HCT116 (cell line): ENCODE results near the gene TKFC. TPM values are rescaled to one million over a fixed set of nuclear protein-coding genes. Genes with fewer than 3 reads are reported as not detected.

Experiments used
- ATAC-seq: fragments of 200-7000 bp; cut with Tn5 transposase; 2 replicates; pipeline ENCODE4 v1.9.1; 2020; ENCODE audit warnings: mild to moderate bottlenecking, moderate library complexity
- BruUV-seq: library from RNA; stranded (reverse); fragments of 400-500 nt; replicated peaks from 2 replicates; lab custom pipeline; 2021; lab: Mats Ljungman, UMichigan
- CTCF ChIA-PET: fragments of 300-600 bp; sonication (Branson Sonifier 250); formaldehyde crosslinking; loops from one replicate; lab custom pipeline; 2021; ENCODE audit warnings: antibody characterized with exemption; lab: Charles Lee
- POLR2A ChIA-PET: fragments of 300-600, 350-600 bp; sonication (Branson Sonifier 250); formaldehyde crosslinking; loops from one replicate; lab custom pipeline; 2021; ENCODE audit warnings: antibody characterized with exemption; lab: Charles Lee
- RAD21 ChIA-PET, 2 experiments: fragments of 300-600 bp; sonication (Branson Sonifier 250); formaldehyde crosslinking; loops; one replicate each; lab custom pipeline; 2023; ENCODE audit warnings: low total read pairs in 2 of 2; ENCODE audit not compliant: uncharacterized antibody in 2 of 2, unreplicated experiment in 2 of 2, low non-redundant PET in 1 of 2; lab: Charles Lee
- DNase-seq: peaks from one replicate; pipeline ENCODE4 v3.0.0-alpha.2; 2010; ENCODE audit warnings: low read depth, low spot score
- H2AFZ ChIP-seq: fragments of 200-600 bp; shearing (Covaris generic), sonication (generic); 2 replicates; pipeline ENCODE4 v1.6.1; 2017; ENCODE audit warnings: low read depth, mixed run types, mixed read lengths, antibody characterized with exemption, low read length; ENCODE audit not compliant: poor library complexity, severe bottlenecking
- H3K27ac ChIP-seq: 2 replicates; pipeline ENCODE4 v1.5.1; 2012; ENCODE audit warnings: low read depth, low read length
- H3K27me3 ChIP-seq: fragments of 200-600 bp; sonication (generic); 2 replicates; pipeline ENCODE4 v1.6.1; 2016; ENCODE audit warnings: mixed run types, low read length, mixed read lengths; ENCODE audit not compliant: insufficient read depth
- H3K36me3 ChIP-seq, 2 experiments: fragments of 200-500 bp in 1 of 2; fragments of 200-600 bp in 1 of 2; sonication (Bioruptor generic) in 1 of 2; sonication (generic) in 1 of 2; 2 replicates each; pipeline versions ENCODE4 v1.5.1 to v1.6.1; 2014 to 2016; ENCODE audit warnings: low read length in 2 of 2, inconsistent platforms in 1 of 2, mixed read lengths in 1 of 2, mixed run types in 1 of 2; ENCODE audit not compliant: insufficient read depth in 2 of 2, control insufficient read depth in 1 of 2
- H3K4me1 ChIP-seq, 2 experiments: fragments of 200-600 bp in 1 of 2; sonication (generic) in 1 of 2; 2 replicates each; pipeline versions ENCODE4 v1.5.1 to v1.6.1; 2012 to 2017; ENCODE audit warnings: low read length in 2 of 2, inconsistent platforms in 1 of 2, mild to moderate bottlenecking in 1 of 2, mixed read lengths in 1 of 2, mixed run types in 1 of 2, moderate library complexity in 1 of 2; ENCODE audit not compliant: insufficient read depth in 2 of 2, control insufficient read depth in 1 of 2
- H3K4me2 ChIP-seq: fragments of 200-600 bp; sonication (generic); 2 replicates; pipeline ENCODE4 v1.6.1; 2017; ENCODE audit warnings: mixed run types, low read length, mixed read lengths
- H3K4me3 ChIP-seq, 2 experiments: fragments of 200-600 bp in 1 of 2; sonication (generic) in 1 of 2; replicated peaks in 1 of 2; 2 replicates each; pipeline ENCODE4 v1.5.1; 2011 to 2016; ENCODE audit warnings: low read length in 2 of 2, control low read depth in 1 of 2, low read depth in 1 of 2, mild to moderate bottlenecking in 1 of 2, mixed read lengths in 1 of 2, mixed run types in 1 of 2
- H3K79me2 ChIP-seq: fragments of 200-600 bp; sonication (generic); 2 replicates; pipeline ENCODE4 v1.6.1; 2017; ENCODE audit warnings: mild to moderate bottlenecking, mixed run types, low read length, moderate library complexity, mixed read lengths; ENCODE audit not compliant: insufficient read depth
- H3K9ac ChIP-seq: fragments of 200-600 bp; sonication (generic); 2 replicates; pipeline ENCODE4 v1.6.1; 2016; ENCODE audit warnings: low read length, mixed read lengths
- H3K9me2 ChIP-seq: fragments of 200-600 bp; sonication (generic), shearing (Covaris generic); 2 replicates; pipeline ENCODE4 v1.6.1; 2017; ENCODE audit warnings: mixed run types, mild to moderate bottlenecking, moderate library complexity; ENCODE audit not compliant: insufficient read depth
- H3K9me3 ChIP-seq, 2 experiments: fragments of 200-500 bp in 1 of 2; fragments of 200-600 bp in 1 of 2; sonication (Bioruptor generic) in 1 of 2; sonication (generic) in 1 of 2; 2 replicates each; pipeline ENCODE4 v1.6.1; 2014 to 2017; ENCODE audit warnings: low read length in 2 of 2, mixed read lengths in 2 of 2, inconsistent platforms in 1 of 2, low read depth in 1 of 2, mild to moderate bottlenecking in 1 of 2, mixed run types in 1 of 2, moderate library complexity in 1 of 2; ENCODE audit not compliant: control insufficient read depth in 1 of 2, insufficient read depth in 1 of 2
- H4K20me1 ChIP-seq: fragments of 200-600 bp; sonication (generic), shearing (Covaris generic); 2 replicates; pipeline ENCODE4 v1.6.1; 2017; ENCODE audit warnings: mixed run types, mild to moderate bottlenecking, moderate library complexity; ENCODE audit not compliant: insufficient read depth
- CEBPB ChIP-seq: IDR thresholded peaks from 2 replicates; pipeline ENCODE4 v1.6.1; 2012; ENCODE audit warnings: low read depth
- FOSL1 ChIP-seq: IDR thresholded peaks from 2 replicates; pipeline ENCODE4 v1.6.1; 2012; ENCODE audit warnings: low read depth
- POLR2A ChIP-seq: IDR thresholded peaks from 2 replicates; pipeline ENCODE4 v1.7.0; 2011; ENCODE audit warnings: borderline replicate concordance; ENCODE audit not compliant: insufficient read depth, insufficient read length; ENCODE audit errors: extremely low read depth
- RAD21 ChIP-seq: IDR thresholded peaks from 2 replicates; pipeline ENCODE4 v1.6.1; 2012; ENCODE audit warnings: low read depth, mild to moderate bottlenecking
- SIN3A ChIP-seq: IDR thresholded peaks from 2 replicates; pipeline ENCODE4 v1.6.1; 2012; ENCODE audit warnings: low read depth
- SRF ChIP-seq: IDR thresholded peaks from 2 replicates; pipeline ENCODE4 v1.6.1; 2012; ENCODE audit warnings: low read depth
- YY1 ChIP-seq: IDR thresholded peaks from 2 replicates; pipeline ENCODE4 v1.6.1; 2011; ENCODE audit warnings: low read length, low read depth, moderate library complexity, mild to moderate bottlenecking; ENCODE audit not compliant: insufficient replicate concordance; ENCODE audit errors: extremely low read depth
- ZFX ChIP-seq: fragments of 450-650 bp; IDR thresholded peaks from 2 replicates; pipeline ENCODE4 v1.6.1; 2017
- intact Hi-C: fragments of 100-400 bp; cut with micrococcal nuclease; formaldehyde crosslinking; loops from 2 replicates; pipeline ENCODE4 v1.10.0; 2022
- total RNA-seq: library from RNA; stranded (reverse); gene quantifications from one replicate; pipeline ENCODE4 v1.2.1, GENCODE V29; 2021; ENCODE audit not compliant: unreplicated experiment
- TF ChIP-seq, protein P1 (sequence below): IDR thresholded peaks from 2 replicates; pipeline ENCODE4 v1.6.1; 2012
- TF ChIP-seq, protein P2 (sequence below): IDR thresholded peaks from 2 replicates; pipeline ENCODE4 v1.6.1; 2012
- TF ChIP-seq, protein P3 (sequence below): IDR thresholded peaks from 2 replicates; pipeline ENCODE4 v1.6.1; 2012; ENCODE audit warnings: low read depth

TKFC gene
- total RNA-seq, 1 experiment from 2014 or later = 156 TPM

GRCh38 chr11:61309739-61310138 is 23.3 kb upstream of the TKFC start:
- CTCF ChIA-PET = no interaction called here
- RAD21 ChIA-PET = no interaction called here

More at GRCh38 chr11:61309739-61310138, 23.3 kb upstream of the TKFC start:
- H4K20me1 ChIP-seq = no peaks in the 10 kb centered on the region
- H3K4me3 ChIP-seq = no peak overlapping the region
- H3K27ac ChIP-seq = no peak overlapping the region
- H3K9ac ChIP-seq = no peak overlapping the region
- no peaks in the 10 kb centered on the region for H3K9me2 ChIP-seq
- ATAC-seq = no peak
- TF ChIP-seq POLR2A (no peak), ZFX (no peak), YY1 (no peak), FOSL1 (no peak), SRF (no peak), CEBPB (no peak), RAD21 (no peak), SIN3A (no peak)
- TF ChIP-seq, protein P1, sequence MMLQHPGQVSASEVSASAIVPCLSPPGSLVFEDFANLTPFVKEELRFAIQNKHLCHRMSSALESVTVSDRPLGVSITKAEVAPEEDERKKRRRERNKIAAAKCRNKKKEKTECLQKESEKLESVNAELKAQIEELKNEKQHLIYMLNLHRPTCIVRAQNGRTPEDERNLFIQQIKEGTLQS = no peak
- TF ChIP-seq, protein P2, sequence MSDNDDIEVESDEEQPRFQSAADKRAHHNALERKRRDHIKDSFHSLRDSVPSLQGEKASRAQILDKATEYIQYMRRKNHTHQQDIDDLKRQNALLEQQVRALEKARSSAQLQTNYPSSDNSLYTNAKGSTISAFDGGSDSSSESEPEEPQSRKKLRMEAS = no peak
- TF ChIP-seq, protein P3, sequence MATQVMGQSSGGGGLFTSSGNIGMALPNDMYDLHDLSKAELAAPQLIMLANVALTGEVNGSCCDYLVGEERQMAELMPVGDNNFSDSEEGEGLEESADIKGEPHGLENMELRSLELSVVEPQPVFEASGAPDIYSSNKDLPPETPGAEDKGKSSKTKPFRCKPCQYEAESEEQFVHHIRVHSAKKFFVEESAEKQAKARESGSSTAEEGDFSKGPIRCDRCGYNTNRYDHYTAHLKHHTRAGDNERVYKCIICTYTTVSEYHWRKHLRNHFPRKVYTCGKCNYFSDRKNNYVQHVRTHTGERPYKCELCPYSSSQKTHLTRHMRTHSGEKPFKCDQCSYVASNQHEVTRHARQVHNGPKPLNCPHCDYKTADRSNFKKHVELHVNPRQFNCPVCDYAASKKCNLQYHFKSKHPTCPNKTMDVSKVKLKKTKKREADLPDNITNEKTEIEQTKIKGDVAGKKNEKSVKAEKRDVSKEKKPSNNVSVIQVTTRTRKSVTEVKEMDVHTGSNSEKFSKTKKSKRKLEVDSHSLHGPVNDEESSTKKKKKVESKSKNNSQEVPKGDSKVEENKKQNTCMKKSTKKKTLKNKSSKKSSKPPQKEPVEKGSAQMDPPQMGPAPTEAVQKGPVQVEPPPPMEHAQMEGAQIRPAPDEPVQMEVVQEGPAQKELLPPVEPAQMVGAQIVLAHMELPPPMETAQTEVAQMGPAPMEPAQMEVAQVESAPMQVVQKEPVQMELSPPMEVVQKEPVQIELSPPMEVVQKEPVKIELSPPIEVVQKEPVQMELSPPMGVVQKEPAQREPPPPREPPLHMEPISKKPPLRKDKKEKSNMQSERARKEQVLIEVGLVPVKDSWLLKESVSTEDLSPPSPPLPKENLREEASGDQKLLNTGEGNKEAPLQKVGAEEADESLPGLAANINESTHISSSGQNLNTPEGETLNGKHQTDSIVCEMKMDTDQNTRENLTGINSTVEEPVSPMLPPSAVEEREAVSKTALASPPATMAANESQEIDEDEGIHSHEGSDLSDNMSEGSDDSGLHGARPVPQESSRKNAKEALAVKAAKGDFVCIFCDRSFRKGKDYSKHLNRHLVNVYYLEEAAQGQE = no peak
- TF ChIP-seq, all 23 proteins: peak for 0
- no peak for DNase-seq
- no peaks in the 10 kb centered on the region for H3K9me3 ChIP-seq
- intact Hi-C loops = no loop called here
- H3K4me1 ChIP-seq = no peaks in the 10 kb centered on the region
- H3K27me3 ChIP-seq = no peaks in the 10 kb centered on the region
- peaks cover 13% of the 10 kb centered on the region for H3K79me2 ChIP-seq
- no TSS peak for BruUV-seq
- peaks cover 72 to 82% of the 10 kb centered on the region in 2 experiments; a peak in 3 of 4 replicates for H3K36me3 ChIP-seq
- no peak overlapping the region for H2AFZ ChIP-seq
- H3K4me2 ChIP-seq = no peak overlapping the region
- POLR2A ChIA-PET = no interaction called here
